GM12878 (cell line): Measurements from ENCODE around the gene SUN5. TPM values are rescaled to one million over a fixed set of nuclear protein-coding genes. Genes with fewer than 3 reads are reported as not detected.

ENCODE experiments used
- ATAC-seq: fragments of 200-7000 bp; cut with Tn5 transposase; 3 replicates; pipeline ENCODE4 v1.9.1; 2020; ENCODE audit warnings: mild to moderate bottlenecking, moderate library complexity
- BruUV-seq: library from RNA; stranded (reverse); fragments of 400-500 nt; replicated peaks from 2 replicates; lab custom pipeline; 2021; lab: Mats Ljungman, UMichigan
- CTCF ChIA-PET: fragments of 300-600 bp; sonication (Branson Sonifier 250); formaldehyde crosslinking; extraction: SDS; loops from one replicate; lab custom pipeline; 2021; ENCODE audit warnings: inconsistent platforms; lab: Yijun Ruan, JAX
- POLR2A ChIA-PET: fragments of 350-600 bp; formaldehyde crosslinking; extraction: SDS; loops from one replicate; lab custom pipeline; 2021; ENCODE audit warnings: inconsistent platforms; lab: Charles Lee
- RAD21 ChIA-PET: fragments of 300-600 bp; sonication (Branson Sonifier 250); formaldehyde crosslinking; loops from one replicate; lab custom pipeline; 2023; ENCODE audit warnings: antibody characterized with exemption; ENCODE audit not compliant: unreplicated experiment; lab: Charles Lee
- SMC1A ChIA-PET: fragments of 300-600 bp; sonication (Branson Sonifier 250); formaldehyde crosslinking; loops from one replicate; lab custom pipeline; 2023; ENCODE audit not compliant: unreplicated experiment, uncharacterized antibody; lab: Charles Lee
- DNase-seq: peaks from one replicate; pipeline ENCODE4 v3.0.0-alpha.2; 2011; ENCODE audit warnings: low read depth, low spot score
- FAIRE-seq: peaks from 3 replicates; lab custom pipeline; 2011; peaks lifted over from hg19 to GRCh38; lab: Jason Lieb, UNC
- H2AFZ ChIP-seq: 2 replicates; pipeline ENCODE4 v1.6.0; 2011; ENCODE audit warnings: low read depth, low read length, control low read depth; ENCODE audit not compliant: control insufficient read depth
- H3K27ac ChIP-seq: 2 replicates; pipeline ENCODE4 v1.5.1; 2011; ENCODE audit warnings: control low read depth; ENCODE audit not compliant: control insufficient read depth, insufficient read depth
- H3K27me3 ChIP-seq, 2 experiments: replicated peaks in 1 of 2; 2 replicates each; pipeline versions ENCODE4 v1.6.0 to v1.6.1; 2011; ENCODE audit warnings: low read length in 1 of 2; ENCODE audit not compliant: control insufficient read depth in 2 of 2, insufficient read depth in 2 of 2
- H3K36me3 ChIP-seq, 2 experiments: 2 replicates each; pipeline ENCODE4 v1.5.1; 2011; ENCODE audit warnings: low read length in 1 of 2; ENCODE audit not compliant: control insufficient read depth in 2 of 2, insufficient read depth in 2 of 2
- H3K4me1 ChIP-seq: 2 replicates; pipeline ENCODE4 v1.6.1; 2011; ENCODE audit warnings: mild to moderate bottlenecking, low read length, moderate library complexity, mixed read lengths; ENCODE audit not compliant: control insufficient read depth, insufficient read depth
- H3K4me2 ChIP-seq: 2 replicates; pipeline ENCODE4 v1.6.0; 2011; ENCODE audit warnings: control low read depth; ENCODE audit not compliant: control insufficient read depth, insufficient read depth
- H3K4me3 ChIP-seq: fragments of 200-600 bp; sonication (generic); 2 replicates; pipeline ENCODE4 v1.5.1; 2016
- H3K79me2 ChIP-seq: 2 replicates; pipeline ENCODE4 v1.6.0; 2011; ENCODE audit warnings: low read length; ENCODE audit not compliant: control insufficient read depth, insufficient read depth
- H3K9ac ChIP-seq: 2 replicates; pipeline ENCODE4 v1.8.0; 2011; ENCODE audit warnings: low read length, control low read depth, mixed read lengths; ENCODE audit not compliant: control insufficient read depth, insufficient read depth
- H3K9me3 ChIP-seq: replicated peaks from 3 replicates; pipeline ENCODE4 v1.5.1; 2011; ENCODE audit warnings: mild to moderate bottlenecking, low read length; ENCODE audit not compliant: control insufficient read depth, insufficient read depth
- H4K20me1 ChIP-seq: 2 replicates; pipeline ENCODE4 v1.6.0; 2011; ENCODE audit not compliant: control insufficient read depth, insufficient read depth
- BCL11A ChIP-seq: IDR thresholded peaks from 2 replicates; pipeline ENCODE4 v1.6.1; 2011; ENCODE audit warnings: low read depth, low read length
- CBX5 ChIP-seq: sonication (generic); IDR thresholded peaks from 2 replicates; pipeline ENCODE4 v1.6.1; 2016; ENCODE audit warnings: low read depth, moderate library complexity, mild to moderate bottlenecking, inconsistent platforms
- CEBPB ChIP-seq, 2 experiments: fragments of 150-350 bp in 1 of 2; IDR thresholded peaks; 2 replicates each; pipeline ENCODE4 v1.6.1; 2012 to 2014; ENCODE audit warnings: low read depth in 2 of 2, low read length in 2 of 2, borderline replicate concordance in 1 of 2, inconsistent platforms in 1 of 2
- EED ChIP-seq: sonication (generic); IDR thresholded peaks from 2 replicates; pipeline ENCODE4 v1.6.1; 2016; ENCODE audit warnings: antibody characterized with exemption, low read depth
- EGR1 ChIP-seq, 2 experiments: IDR thresholded peaks; 1 replicate in 1 of 2; 2 replicates in 1 of 2; pipeline ENCODE4 v1.6.1; 2011 to 2012; ENCODE audit warnings: low read depth in 2 of 2, low read length in 2 of 2, borderline replicate concordance in 1 of 2, mild to moderate bottlenecking in 1 of 2, moderate library complexity in 1 of 2
- EP300 ChIP-seq, 2 experiments: fragments of 150-350 bp in 1 of 2; IDR thresholded peaks; 2 replicates each; pipeline ENCODE4 v1.6.1; 2011 to 2012; ENCODE audit warnings: low read depth in 2 of 2, low read length in 2 of 2, borderline replicate concordance in 1 of 2, improper control_type of control experiment in 1 of 2, inconsistent platforms in 1 of 2; ENCODE audit not compliant: control insufficient read depth in 1 of 2
- FOS ChIP-seq: IDR thresholded peaks from 3 replicates; pipeline ENCODE4 v1.6.1; 2011; ENCODE audit warnings: borderline replicate concordance; ENCODE audit not compliant: insufficient read length; ENCODE audit errors: extremely low read depth
- NFYB ChIP-seq: IDR thresholded peaks from 2 replicates; pipeline ENCODE4 v1.6.1; 2011; ENCODE audit warnings: low read depth, mild to moderate bottlenecking, low read length, improper control_type of control experiment, moderate library complexity; ENCODE audit not compliant: insufficient read depth
- RB1 ChIP-seq: fragments of 450-650 bp; formaldehyde crosslinking; IDR thresholded peaks from 2 replicates; pipeline ENCODE4 v1.6.1; 2017; ENCODE audit warnings: mild to moderate bottlenecking, borderline replicate concordance
- RFX5 ChIP-seq: IDR thresholded peaks from 2 replicates; pipeline ENCODE4 v1.6.1; 2011; ENCODE audit warnings: low read depth, low read length, improper control_type of control experiment
- SUZ12 ChIP-seq: fragments of 200-600 bp; sonication (generic); IDR thresholded peaks from one replicate; pipeline ENCODE4 v1.6.1; 2018; ENCODE audit warnings: antibody characterized with exemption, mild to moderate bottlenecking; ENCODE audit not compliant: unreplicated experiment
- TARDBP ChIP-seq: IDR thresholded peaks from 2 replicates; pipeline ENCODE4 v1.6.1; 2016; ENCODE audit warnings: borderline replicate concordance
- TCF7 ChIP-seq: IDR thresholded peaks from 2 replicates; pipeline ENCODE4 v1.6.1; 2014; ENCODE audit warnings: antibody characterized with exemption, borderline replicate concordance
- ZBTB33 ChIP-seq: fragments of 450-650 bp; IDR thresholded peaks from 2 replicates; pipeline ENCODE4 v1.6.1; 2017; ENCODE audit warnings: mild to moderate bottlenecking
- ZNF217 ChIP-seq: fragments of 450-650 bp; IDR thresholded peaks from 2 replicates; pipeline ENCODE4 v1.6.1; 2017; ENCODE audit warnings: antibody characterized with exemption, mild to moderate bottlenecking
- ZZZ3 ChIP-seq: IDR thresholded peaks from 2 replicates; pipeline ENCODE4 v1.6.1; 2011; ENCODE audit warnings: low read depth; ENCODE audit not compliant: control insufficient read depth, insufficient read length
- WGBS: methylation state at CpG from one replicate; pipeline ENCODE4 v1.1.6; 2016; ENCODE audit warnings: low lambda C conversion rate; ENCODE audit not compliant: insufficient replicate concordance, insufficient coverage; ENCODE audit errors: missing lambda C conversion rate; 5-methylcytosine and 5-hydroxymethylcytosine counted together
- in situ Hi-C: fragments of 300-500 bp; cut with MboI; formaldehyde crosslinking; loops from 9 replicates; pipeline ENCODE4 v1.14.3; 2018; ENCODE audit warnings: mixed read lengths
- intact Hi-C: fragments of 100-400 bp; cut with micrococcal nuclease; formaldehyde crosslinking; loops from one replicate; pipeline ENCODE4 v1.14.2; 2022; ENCODE audit not compliant: unreplicated experiment
- polyA plus RNA-seq, 11 experiments: library from polyadenylated mRNA; depleted of rRNA in 4 of 11; unstranded in 6 of 11; stranded (reverse) in 5 of 11; fragments of >200 nt; fragmentation: Nextera tagmentation in 4 of 11; fragmentation: Illumina TruSeq in 1 of 11; extraction: Ambion mirVana in 4 of 11; extraction: Trizol in 1 of 11; gene quantifications; 1 replicate in 1 of 11; 2 replicates in 10 of 11; pipeline versions ENCODE4 v1.2.1 to v1.2.3, GENCODE V29; 2011 to 2016; ENCODE audit warnings: inconsistent platforms in 2 of 11, missing spikeins in 2 of 11, low read depth in 1 of 11
- total RNA-seq, 4 experiments: library from RNA; depleted of rRNA in 3 of 4; stranded (reverse); fragments of >200 nt in 3 of 4; fragmentation: Illumina TruSeq in 1 of 4; extraction: Trizol in 1 of 4; gene quantifications; 2 replicates each; pipeline versions ENCODE4 v1.2.1 to v1.2.3, GENCODE V29; 2013 to 2021

Gene SUN5
- total and polyA plus RNA-seq, 10 of the 15 experiments (the other 5 are each of a cell fraction or from before 2014, with no cell fraction given) = not detected

GRCh38 chr20:33005908-33006775 is 1.9 kb upstream of the SUN5 start:
- H3K27me3 ChIP-seq = no peaks in the 10 kb centered on the region; a peak in 1 of 4 replicates
- in situ Hi-C loops (no loop called here), intact Hi-C loops (loop anchor here (1.0 kb wide), 1 partner anchor 104 kb away; no protein-coding TSS in a partner anchor)
- H2AFZ ChIP-seq = no peak overlapping the region
- no peak for FAIRE-seq
- H3K4me1 ChIP-seq = no peaks in the 10 kb centered on the region
- TF ChIP-seq EGR1 (IDR thresholded peaks at IDR 0.05; ENCODE audit: borderline replicate concordance in 1 of 2, low read depth in 2 of 2, low read length in 2 of 2) (no peak), ZBTB33 (no peak), SUZ12 (no peak), EP300 (IDR thresholded peaks at IDR 0.05; ENCODE audit: borderline replicate concordance in 1 of 2, control insufficient read depth in 1 of 2, low read depth in 2 of 2, low read length in 2 of 2) (no peak), ZZZ3 (no peak), CBX5 (no peak), RFX5 (no peak), TCF7 (no peak), TARDBP (no peak), RB1 (no peak), NFYB (no peak), EED (no peak), CEBPB (IDR thresholded peaks at IDR 0.05; ENCODE audit: borderline replicate concordance in 1 of 2, low read depth in 2 of 2, low read length in 2 of 2) (no peak), BCL11A (no peak), FOS (no peak), ZNF217 (no peak)
- ATAC-seq = no peak
- BruUV-seq = no TSS peak
- ChIA-PET CTCF (interaction anchor here (1.5 to 1.7 kb wide), 2 partner anchors 13 to 34 kb away, joined by 4 read pairs; no protein-coding TSS in a partner anchor), RAD21 (interaction anchor here (0.5 kb wide), 1 partner anchor 366 kb away, joined by 4 read pairs; no protein-coding TSS in a partner anchor), SMC1A (interaction anchor here (0.8 kb wide), 1 partner anchor 23 kb away, joined by 3 read pairs; no protein-coding TSS in a partner anchor), POLR2A (no interaction called here)
- H3K27ac ChIP-seq = no peak overlapping the region
- DNase-seq = no peak
- no peaks in the 10 kb centered on the region for H3K36me3 ChIP-seq
- WGBS = 54% methylated on average over 8 of the region's 8 CpGs
- no peak overlapping the region for H3K4me3 ChIP-seq
- H3K9me3 ChIP-seq = no peaks in the 10 kb centered on the region; the same call in 2 of the 3 replicates
- no peaks in the 10 kb centered on the region for H4K20me1 ChIP-seq
- no peak overlapping the region for H3K9ac ChIP-seq
- H3K4me2 ChIP-seq = no peak overlapping the region
- H3K79me2 ChIP-seq = no peaks in the 10 kb centered on the region
